Measurements from ENCODE around the gene MRE11.

MRE11 gene

DNA sequence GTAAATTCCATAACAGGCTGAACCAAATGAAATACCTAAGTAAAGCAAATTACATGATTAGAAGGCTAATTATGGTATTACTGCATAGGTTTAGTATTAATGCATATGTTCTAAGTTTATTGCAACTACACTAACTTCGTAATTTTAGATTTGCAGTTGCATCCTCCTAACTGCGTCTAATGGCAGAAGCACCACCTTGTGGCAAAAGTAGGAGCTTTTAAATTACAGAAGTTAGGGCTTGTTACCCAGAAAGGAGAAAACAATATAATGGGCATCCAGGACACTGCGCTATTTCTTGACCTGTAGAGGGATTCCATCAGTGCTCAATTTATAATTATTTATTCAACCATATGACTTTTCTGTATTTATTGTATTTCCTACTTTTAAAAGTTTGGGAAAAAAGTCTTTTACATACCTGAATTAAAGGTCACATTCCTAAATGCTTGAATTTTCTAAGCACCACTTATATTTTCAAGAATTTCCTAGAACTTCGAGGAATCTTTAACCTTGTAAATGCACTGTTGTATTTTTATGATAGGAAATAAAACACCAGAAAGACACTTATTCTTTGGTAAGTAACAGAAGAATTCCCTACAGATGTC, 76.2 kb downstream of the MRE11 start:
- TF ChIP-seq, protein P1, sequence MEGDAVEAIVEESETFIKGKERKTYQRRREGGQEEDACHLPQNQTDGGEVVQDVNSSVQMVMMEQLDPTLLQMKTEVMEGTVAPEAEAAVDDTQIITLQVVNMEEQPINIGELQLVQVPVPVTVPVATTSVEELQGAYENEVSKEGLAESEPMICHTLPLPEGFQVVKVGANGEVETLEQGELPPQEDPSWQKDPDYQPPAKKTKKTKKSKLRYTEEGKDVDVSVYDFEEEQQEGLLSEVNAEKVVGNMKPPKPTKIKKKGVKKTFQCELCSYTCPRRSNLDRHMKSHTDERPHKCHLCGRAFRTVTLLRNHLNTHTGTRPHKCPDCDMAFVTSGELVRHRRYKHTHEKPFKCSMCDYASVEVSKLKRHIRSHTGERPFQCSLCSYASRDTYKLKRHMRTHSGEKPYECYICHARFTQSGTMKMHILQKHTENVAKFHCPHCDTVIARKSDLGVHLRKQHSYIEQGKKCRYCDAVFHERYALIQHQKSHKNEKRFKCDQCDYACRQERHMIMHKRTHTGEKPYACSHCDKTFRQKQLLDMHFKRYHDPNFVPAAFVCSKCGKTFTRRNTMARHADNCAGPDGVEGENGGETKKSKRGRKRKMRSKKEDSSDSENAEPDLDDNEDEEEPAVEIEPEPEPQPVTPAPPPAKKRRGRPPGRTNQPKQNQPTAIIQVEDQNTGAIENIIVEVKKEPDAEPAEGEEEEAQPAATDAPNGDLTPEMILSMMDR (IDR thresholded peaks at IDR 0.05; ENCODE audit: borderline replicate concordance, control extremely low read depth, extremely low read depth, insufficient read depth, missing control alignments) = peak; percentile 24
- in situ Hi-C loops (cut with MboI; ENCODE audit: low sequenced_read_pairs, unreplicated experiment) = no loop called here
- no peak for DNase-seq (ENCODE audit: low spot score)

DNA sequence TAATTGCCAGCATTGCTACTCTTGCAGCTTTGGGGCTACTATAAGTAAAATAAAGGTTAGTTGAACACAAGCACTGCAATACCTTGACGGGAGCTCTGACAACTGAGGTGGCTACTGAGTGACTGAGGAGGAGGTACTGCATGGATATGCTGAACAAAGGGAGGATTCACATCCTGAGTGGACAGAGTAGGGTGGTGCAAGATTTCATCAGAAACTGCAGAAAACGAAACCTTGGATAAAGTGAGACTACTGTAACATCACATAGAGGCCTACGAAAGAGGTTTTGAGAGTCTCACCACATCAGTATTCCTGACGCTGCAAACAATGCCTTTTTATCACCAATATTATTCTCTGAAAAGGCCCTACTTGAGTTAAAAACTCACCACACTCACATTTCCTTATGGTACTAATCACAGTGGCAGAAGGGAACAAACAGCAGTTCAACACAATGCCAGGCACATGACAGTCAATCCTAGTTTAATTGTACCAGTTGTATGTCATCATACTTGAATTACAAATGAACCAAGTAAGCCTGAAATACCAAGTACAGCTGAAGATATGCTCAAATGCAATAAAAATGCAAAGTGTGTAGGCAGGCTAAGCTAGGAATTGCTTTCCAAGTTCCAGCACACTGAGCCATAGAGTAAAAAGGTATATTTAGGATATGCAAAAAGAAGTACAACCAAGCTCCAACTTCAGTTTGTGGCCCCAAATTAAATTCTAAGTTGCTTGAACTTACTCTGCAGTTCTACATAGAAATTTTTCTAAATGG, 88.4 kb downstream of the MRE11 start:
- no peak for DNase-seq (ENCODE audit: low spot score)
- TF ChIP-seq, protein P1 (IDR thresholded peaks at IDR 0.05; ENCODE audit: borderline replicate concordance, control extremely low read depth, extremely low read depth, insufficient read depth, missing control alignments) = no peak
- in situ Hi-C loops (cut with MboI; ENCODE audit: low sequenced_read_pairs, unreplicated experiment) = no loop called here

GRCh38 chr11:94402355-94402754, 91.3 kb downstream of the MRE11 start:
- TF ChIP-seq, protein P1 (IDR thresholded peaks at IDR 0.05; ENCODE audit: borderline replicate concordance, control extremely low read depth, extremely low read depth, insufficient read depth, missing control alignments) = no peak
- in situ Hi-C loops (cut with MboI; ENCODE audit: low sequenced_read_pairs, unreplicated experiment) = no loop called here
- no peak for DNase-seq (ENCODE audit: low spot score)

DNA sequence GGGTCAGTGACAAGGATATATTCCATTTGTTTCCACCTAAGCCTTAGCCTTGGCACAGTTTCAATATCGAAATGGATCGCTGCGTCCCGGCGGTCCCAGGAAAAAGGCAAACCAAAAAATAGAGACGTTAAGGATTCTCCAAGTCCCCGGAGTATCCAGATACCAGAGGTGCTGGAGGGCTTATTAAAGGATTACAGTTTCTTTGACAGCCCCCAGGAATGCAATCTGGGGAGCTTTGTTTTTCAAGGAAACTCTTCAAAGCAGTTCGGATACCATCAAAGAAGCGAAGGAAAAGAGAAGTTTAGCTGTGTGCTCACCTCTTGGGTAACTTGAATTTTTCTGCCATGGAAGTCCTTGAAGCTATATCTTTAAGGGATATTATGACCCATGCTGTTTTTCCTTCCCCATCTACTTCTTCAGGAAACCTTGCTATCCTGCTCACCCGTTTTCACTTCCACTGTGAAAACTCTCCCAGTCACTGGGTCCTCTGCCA, 91.8 kb downstream of the MRE11 start:
- in situ Hi-C loops (cut with MboI; ENCODE audit: low sequenced_read_pairs, unreplicated experiment) = no loop called here
- TF ChIP-seq, protein P1 (IDR thresholded peaks at IDR 0.05; ENCODE audit: borderline replicate concordance, control extremely low read depth, extremely low read depth, insufficient read depth, missing control alignments) = no peak
- DNase-seq (ENCODE audit: low spot score) = no peak

GRCh38 chr11:94400839-94401772, 92.5 kb downstream of the MRE11 start, which contains the start of gene GPR83:
TSS of gene GPR83 (minus strand) at chr11:94401419. CDS start at chr11:94401247, 172 bp downstream.
- in situ Hi-C loops (cut with MboI; ENCODE audit: low sequenced_read_pairs, unreplicated experiment) = no loop called here
- no peak for DNase-seq (ENCODE audit: low spot score)
- TF ChIP-seq, protein P1 (IDR thresholded peaks at IDR 0.05; ENCODE audit: borderline replicate concordance, control extremely low read depth, extremely low read depth, insufficient read depth, missing control alignments) = no peak

- TF ChIP-seq, protein P1 (IDR thresholded peaks at IDR 0.05; ENCODE audit: borderline replicate concordance, control extremely low read depth, extremely low read depth, insufficient read depth, missing control alignments) = no peak
- in situ Hi-C loops (cut with MboI; ENCODE audit: low sequenced_read_pairs, unreplicated experiment) = no loop called here
- DNase-seq (ENCODE audit: low spot score) = no peak
Observed at GRCh38 chr11:94400457-94400838, 93.2 kb downstream of the MRE11 start.
